Activated CD4-positive, alpha-beta T cell treated with anti-CD3 and anti-CD28 coated beads, Interleukin-2, amount 50 U/mL, for 16 hours (primary cell): ENCODE measurements around the gene KIAA1755.

ENCODE experiments used
- DNase-seq: peaks from one replicate; pipeline ENCODE4 v3.0.0-alpha.2; 2020

Gene KIAA1755

GRCh38 chr20:38217791-38218565, 42.6 kb downstream of the KIAA1755 start:
- no peak for DNase-seq

DNA sequence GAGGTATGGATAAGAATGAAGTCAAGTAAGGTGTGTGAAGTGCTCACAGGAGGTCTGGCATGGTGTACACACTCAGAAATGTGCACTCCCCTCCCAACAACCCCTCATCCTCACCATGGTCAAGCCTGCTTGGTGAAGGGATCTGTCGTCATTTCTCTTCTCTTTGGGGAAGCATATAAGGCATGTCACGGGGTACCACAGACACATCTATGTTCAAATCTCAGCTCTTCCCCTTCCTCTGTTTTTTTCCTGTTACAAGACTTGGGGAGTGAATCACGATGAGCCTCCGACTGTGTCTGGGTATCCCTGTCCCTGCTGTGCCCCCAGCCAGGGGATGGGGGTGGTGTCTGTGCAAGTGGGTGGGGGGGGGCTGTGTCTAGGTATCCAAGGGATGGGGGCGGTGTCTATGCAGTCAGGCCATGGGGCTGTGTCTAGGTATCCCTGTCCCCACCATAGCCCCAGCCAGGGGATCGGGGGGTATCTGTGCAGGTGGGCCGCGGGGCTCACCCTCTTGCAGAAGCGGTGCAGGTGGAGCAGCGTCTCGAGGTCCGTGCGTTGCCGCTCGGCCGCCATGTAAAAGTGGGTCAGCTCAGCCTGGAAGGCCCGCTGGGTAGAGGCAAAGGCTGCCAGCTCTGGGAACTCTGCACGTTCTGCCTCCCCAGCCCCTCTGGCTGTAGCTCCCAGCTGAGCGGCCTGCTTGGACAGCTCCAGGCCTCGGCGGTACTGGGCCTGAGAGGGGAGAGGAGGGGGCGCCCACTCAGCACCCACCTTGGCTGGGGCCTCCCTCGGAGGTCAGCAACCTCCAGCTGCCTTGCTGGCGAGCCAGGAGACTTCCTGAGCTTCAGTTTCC, 43.6 kb downstream of the KIAA1755 start:
- no peak for DNase-seq

DNA sequence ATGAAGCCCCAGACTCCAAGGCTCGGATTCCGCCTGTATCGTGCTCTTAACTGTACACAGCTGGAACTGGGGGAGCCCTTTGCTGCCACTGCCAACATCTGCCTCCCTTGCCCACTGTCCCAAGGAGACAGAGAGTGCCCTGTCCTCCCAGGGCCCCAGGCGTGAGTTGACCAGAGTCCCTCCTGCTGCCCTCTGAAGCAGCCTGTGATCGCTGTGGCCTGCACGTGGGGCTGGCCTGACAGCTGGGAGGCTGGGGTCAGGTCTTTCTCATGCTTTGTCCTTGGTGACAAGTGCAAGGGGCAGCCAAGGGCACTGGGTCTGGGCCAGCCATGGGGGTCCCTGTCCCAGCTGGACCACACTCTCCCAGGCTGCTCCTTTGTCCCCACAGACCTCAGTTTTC, 44.3 kb downstream of the KIAA1755 start:
- DNase-seq, result no peak

DNA sequence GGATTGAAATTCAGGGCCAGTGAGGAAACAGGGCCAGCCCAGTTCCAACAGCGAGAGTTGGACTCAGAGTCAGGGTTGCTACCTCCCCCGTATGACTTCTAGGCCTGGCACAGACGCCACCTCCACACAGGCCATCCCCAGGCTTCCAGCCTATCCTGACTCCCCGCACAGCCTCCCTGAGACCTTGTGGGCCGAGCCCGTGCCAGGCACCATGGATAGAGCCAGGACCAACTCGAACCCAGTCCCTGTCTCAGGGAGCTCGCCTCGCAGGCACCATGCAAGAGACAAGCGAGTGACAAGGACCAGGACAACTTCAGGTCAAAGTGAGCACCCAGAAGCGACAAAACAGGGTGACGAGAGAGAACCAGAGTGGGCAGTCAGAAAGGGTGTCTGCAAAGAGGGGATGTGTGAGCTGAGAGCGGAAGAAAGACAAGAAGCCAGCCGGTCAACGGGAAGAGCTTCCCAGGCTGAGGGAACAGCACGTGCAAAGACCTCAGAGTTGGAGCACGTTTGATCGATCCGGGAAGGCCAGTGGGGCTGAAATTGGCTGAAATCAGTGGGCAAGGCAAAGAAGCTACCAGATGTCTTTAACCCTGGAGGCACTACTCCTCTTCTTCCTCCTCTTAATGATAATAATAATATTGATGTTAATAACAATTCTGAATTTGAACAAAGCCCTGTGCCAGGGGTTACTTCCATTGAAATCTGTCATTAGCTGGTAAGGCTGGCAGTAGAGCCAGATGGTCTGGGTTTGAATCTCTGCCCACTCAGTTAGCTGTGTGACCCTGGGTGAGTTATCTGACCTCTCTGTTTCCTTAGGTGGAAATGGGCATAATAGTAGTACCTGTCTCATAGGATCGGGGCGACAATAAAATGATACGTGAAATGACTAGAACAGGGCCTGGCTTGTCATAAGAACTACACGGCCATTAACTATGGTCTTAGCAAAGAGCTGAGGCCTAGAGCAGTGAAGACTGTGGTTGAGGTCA, 45.0 kb downstream of the KIAA1755 start:
- DNase-seq, result no peak

DNA sequence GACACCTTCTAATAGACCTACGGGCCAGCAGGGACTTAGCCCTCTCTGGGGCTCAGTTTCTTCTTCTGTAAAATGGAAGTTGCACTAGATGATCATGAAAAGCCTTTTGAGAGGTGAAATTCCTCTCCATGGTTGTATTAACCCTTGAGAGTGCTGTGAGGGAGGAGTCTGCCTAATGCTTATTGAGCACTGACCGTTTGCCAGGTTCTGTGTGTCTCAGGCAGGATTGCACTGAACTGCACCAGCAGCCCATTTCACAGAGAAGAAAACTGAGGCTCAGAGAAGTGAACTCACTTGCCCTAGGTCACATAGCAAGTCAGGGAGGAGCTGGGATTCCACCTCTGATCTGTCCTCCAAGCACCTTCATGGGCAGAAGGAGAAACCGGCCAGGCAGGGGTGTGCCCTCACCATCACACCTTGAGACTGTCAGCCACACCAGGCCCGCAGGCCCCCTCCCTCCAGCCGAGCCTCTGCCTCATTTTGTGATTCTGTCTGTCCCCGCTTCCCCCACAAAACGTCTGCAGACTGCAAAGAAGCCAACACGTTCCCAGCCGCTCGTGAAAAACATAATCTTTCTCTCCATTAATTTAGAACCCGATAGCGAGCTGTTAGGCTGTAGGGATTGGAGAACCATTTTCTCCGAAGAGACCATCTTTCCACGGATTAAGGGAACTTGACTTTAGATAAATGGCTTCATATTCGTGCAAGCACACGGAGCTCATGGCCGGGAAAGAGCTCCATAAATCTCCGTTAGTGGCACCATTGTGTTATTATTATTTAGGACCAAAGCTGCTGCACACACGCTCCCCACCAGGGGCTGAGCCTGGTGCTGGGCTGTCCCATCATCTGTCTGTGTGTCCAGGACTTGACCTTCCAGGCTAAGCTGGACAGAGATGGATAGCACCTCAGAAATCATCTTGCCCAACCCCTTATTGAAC, 46.0 kb downstream of the KIAA1755 start:
- no peak for DNase-seq

DNA sequence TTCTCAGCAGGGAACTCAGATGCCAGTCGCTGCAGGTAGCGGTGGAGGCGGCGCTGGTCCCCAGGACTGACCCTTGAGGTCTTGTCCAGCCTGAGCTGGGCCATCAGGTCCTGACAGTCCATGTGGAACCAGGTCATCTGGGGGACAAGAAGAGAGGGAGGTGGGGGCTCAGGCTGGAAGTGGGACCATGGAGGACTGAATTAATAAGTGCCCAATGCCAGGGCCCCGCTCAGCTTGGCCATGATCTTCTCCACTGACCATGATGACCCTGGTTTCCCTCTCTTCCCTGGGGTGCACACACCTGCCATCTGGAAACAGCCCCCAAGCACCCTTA, 47.0 kb downstream of the KIAA1755 start:
- DNase-seq, result no peak

- no peak for DNase-seq
Measured at GRCh38 chr20:38212806-38213606, 47.5 kb downstream of the KIAA1755 start.

GRCh38 chr20:38211200-38212097, 49.1 kb downstream of the KIAA1755 start:
- DNase-seq, result no peak

DNA sequence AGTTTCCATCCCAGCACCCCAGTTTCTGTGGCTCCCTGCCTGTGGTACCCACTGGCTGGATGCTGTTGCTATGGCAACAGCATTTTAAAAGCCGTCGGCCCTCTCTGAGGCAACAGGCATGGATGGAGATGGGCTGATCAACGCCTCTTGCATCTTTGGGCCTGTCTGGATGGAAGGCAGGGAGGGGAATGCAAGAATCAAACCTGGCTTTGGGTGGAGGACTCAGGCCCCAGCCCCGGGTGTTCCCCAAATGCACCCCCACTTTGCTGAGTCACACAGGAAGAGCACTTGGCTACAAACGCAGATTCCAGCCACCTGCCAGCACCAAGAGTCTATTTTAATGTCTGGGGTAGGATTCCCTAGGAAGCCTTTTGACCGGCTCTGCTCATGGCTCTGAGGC, 49.8 kb downstream of the KIAA1755 start:
- no peak for DNase-seq

DNA sequence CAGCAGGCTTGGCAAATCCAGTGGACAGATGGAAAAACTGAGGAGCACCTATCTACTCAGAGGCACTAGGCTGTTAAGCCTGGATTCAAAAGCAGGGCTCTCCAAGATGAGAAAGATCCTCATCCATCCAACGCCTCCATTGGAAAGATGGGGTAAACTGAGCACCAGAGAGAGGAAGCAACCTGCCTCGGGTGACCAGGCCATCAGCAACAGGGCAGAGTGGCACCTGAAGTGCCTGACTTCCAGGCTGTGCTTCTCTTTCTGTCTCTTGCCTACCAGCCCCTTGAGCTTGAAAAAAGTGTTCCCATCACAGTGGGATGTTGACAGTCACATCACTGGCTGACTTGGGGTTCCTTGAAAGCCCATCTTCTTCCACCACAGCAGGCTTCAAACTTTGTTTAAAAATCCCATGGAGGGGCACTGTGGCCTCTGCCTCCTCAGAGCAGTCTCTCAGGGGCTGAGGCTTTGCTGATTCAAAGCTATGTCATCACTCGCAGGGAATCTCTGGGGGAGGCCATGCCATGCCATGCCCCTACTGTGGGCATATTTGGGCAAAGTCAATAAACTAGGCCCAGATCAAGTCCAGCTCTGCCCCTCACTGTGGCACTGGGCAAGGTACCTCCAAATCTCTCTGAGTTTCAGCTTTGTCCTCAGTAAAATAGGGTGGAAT, 50.7 kb downstream of the KIAA1755 start:
- DNase-seq, result no peak

- no peak for DNase-seq
Measured at GRCh38 chr20:38209054-38209675, 51.4 kb downstream of the KIAA1755 start.

DNA sequence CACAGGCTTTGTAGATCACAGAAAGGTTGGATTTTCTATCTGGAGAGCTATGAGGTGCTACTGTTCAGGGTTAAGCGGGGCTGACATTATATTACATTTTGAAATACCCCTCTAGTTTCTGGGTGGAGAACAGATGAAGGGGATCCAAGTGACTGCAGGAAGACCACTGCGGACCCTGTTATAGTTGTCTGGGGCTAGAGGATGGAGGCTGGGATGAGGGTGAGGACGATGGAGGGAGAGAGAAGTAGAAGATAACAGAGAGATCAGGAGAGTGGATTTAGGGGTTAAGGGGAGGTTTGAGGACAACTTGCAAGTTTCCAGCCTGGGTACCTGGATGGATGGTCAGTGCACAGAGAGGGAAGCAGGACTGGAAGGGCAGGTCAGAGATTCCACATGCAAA, 52.0 kb downstream of the KIAA1755 start:
- no peak for DNase-seq

- no peak for DNase-seq
Measured at GRCh38 chr20:38208088-38208487, 52.4 kb downstream of the KIAA1755 start.

DNA sequence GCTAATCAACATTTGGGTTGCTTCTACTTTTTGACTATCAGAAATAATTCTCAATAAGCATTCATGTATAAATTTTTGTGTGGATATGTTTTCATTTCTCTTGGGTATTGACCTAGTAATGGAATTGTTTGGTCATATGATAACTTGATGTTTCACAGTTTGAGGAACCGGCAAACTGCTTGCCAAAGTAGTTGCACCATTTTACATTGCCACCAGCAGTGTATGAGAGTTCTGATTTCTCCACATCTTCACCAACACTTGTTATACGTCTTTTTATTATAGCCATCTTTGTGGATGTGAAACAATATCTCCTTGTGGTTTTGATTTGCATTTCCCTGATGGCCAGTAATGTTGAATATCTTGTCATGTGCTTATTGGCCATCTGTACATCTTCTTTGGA, 52.9 kb downstream of the KIAA1755 start:
- no peak for DNase-seq

- no peak for DNase-seq
Measured at GRCh38 chr20:38205001-38205400, 55.5 kb downstream of the KIAA1755 start.

DNA sequence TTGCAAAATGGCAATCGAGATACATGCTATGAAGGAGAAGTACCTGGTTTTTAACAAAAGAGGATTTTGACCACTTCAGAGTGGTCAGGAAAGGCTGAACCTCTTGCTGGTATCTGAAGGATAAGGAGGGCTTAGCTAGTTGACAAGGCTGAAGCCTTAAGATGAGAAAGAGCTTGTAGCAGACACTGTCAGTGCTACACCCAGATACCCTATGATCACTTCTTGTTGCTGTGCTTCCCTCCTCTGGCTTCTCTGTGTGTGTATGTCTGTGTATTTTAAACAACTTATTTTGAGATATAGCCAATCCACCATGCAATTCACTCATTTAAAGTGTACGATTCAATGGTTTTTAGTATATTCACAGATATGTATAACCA, 56.6 kb downstream of the KIAA1755 start:
- no peak for DNase-seq

- DNase-seq, result no peak
Measured at GRCh38 chr20:38203337-38203980, 57.1 kb downstream of the KIAA1755 start.

DNA sequence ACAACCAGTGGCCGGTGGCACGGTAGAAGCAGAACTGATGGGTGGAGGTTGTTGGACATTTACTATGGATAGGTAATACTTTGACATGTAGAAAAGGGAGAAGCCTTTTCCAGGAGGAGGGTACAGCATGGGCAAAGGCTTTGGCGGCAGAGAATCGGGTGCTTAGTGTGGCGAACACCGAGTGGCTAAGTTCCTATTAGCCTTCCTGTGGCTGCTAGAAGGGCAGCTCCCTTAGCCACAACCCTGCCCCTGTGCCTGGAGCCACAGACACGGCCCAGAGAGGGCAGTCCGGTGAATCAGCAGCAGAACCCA, 57.6 kb downstream of the KIAA1755 start:
- no peak for DNase-seq
